HG02763 (cell line): ENCODE results near the gene PTPN6.

Experiments
- ATAC-seq: cut with Tn5 transposase; IDR thresholded peaks from one replicate; pipeline ENCODE4 v1.9.1; 2021; ENCODE audit warnings: mild to moderate bottlenecking, moderate library complexity; ENCODE audit not compliant: unreplicated experiment

Gene PTPN6

DNA sequence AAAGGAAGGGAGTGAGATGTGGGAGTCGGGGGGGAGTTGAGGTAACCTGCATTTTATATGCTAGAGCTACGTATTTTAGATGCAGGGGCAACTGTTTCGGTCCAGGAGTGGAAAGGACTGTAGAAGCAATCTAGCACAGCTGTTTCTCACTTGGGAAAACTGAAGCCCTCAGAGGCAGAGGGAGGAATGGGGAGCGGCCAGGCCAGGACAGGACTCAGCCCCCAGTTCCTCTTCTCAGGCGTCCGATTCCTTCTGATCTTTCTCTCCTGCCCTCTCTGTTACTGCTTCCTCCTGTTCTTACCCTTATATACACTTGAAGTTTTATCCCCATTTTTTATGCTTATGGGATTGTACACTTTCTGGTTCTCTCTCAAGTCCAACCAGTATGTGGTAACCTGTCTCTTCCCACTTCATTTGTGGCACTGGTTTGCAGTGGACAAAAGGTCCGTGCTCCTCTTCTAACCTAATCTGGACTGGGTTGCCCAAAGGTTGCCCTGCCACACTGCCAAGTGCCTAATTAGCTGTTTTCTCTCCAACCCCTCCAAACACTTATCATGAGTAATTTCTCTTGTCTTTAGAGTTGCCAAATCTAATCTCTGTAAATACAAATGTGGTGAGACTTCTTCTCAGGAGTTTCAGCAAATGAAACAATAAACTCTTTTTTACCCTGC is 50.9 kb downstream of the PTPN6 start:
- no peak for ATAC-seq

DNA sequence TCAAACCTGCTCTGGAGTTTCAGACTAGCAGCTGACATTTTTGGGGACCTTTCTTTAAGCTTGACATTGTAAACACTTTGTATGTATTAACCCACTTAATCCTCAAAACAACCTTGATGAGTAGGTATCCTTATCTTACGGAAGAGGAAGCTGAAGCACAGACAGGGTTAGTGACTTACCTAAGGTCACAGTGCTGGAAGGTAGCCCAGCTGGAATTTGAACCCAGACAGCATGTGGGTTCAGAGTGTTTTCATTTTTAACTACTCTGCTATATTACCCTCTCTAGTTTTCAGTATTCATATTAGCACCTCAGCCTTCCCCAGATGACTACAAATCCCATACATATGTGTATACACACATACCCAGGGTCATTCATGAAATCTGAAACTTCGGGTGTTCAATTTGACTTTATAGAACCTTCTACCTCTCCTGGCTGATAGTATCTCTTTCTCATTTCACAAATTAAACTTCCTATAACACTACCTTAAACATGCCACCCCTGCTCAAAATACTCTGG is 53.2 kb downstream of the PTPN6 start:
- no peak for ATAC-seq

DNA sequence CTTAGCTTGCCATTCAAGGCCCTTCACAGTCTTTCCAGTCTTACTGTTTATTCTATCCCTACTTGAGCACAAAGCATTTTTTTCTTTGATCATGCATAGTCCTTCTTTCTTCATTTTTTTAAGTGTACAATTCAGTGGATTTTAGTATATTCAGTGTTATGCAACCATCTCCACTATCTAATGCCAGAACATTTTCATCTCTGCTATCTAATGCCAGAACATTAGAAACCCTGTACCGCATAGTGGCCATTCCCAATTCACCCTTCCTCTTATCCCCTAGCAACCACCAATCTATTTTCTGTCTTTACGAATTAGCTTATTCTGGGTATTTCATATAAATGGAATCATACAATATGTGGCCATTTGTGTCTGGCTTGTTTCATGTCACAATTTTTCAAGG is 53.7 kb downstream of the PTPN6 start:
- no peak for ATAC-seq

DNA sequence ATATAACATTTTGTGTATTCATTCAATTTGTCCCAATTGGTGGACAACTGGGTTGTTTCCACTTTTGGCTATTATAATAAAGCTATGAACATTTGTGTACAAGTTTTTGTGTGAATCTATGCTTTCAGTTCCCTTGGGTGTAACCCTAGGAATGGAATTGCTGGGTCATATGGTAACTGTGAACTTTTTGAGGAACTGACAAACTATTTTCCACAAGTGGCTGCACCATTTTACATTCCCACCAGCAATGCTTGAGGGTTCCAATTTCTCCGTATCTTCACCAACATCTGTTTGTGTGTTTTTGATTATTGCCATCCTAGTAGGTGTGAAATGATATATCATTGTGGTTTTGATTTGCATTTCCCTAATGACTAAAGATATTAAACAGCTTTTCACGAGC is 54.2 kb downstream of the PTPN6 start:
- ATAC-seq = no peak

DNA sequence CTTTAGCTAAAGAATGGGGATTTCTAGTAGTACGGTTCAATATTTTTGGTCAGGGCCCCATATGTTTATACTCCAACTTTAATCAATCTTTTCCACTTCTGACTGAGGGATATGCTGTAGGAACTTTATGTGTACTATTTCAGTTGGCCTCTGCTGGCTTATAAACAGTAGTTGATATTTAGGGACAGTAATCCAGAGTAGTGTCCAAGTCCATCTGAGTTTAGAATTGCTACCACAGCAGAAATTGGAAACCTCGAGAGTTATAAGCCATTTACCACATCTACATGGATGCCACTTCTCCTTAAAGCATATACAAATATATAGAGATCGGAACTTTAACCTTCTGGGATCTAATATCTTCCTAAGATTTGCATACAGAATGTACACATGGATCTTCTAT is 55.5 kb downstream of the PTPN6 start:
- no peak for ATAC-seq

DNA sequence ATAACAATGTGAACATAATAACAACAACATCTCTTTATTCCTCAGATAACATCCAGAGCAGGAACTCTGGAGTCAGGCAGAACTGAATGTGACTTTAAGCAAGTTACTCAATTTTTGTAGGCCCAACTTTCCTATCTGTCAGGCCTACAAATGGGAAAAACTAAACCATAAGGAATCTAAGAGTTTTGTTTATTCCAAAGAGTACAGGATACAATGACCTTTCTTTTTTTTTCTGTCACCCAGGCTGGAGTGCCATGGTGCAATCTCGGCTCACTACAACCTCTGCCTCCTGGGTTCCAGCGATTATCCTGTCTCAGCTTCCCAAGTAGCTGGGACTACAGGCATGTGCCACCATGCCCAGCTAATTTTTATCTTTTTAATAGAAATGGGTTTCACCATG is 57.7 kb downstream of the PTPN6 start:
- ATAC-seq = no peak

DNA sequence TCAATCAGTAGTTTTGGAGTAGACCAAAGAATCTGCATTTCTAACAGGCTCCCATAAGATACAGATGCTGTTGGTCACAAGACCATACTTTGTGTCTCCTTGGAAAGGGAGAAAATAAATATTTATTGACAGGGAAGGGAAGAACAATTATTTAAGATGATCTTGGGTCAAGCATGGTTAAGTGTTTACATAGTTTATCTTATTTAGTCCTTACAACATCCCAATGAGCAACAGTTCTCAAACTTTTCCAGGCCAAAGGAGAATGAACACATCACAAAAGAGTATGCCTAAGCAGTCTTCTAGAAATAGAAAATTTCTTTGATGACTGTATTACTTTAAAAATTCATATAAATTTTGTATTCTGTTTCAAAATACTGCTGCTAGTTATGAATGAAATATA is 58.4 kb downstream of the PTPN6 start:
- ATAC-seq = no peak
